HCT116 (cell line): ENCODE data around the gene CDH4. TPM values are rescaled to one million over a fixed set of nuclear protein-coding genes. Genes with fewer than 3 reads are reported as not detected.

ENCODE experiments used
- ATAC-seq: fragments of 200-7000 bp; cut with Tn5 transposase; 2 replicates; pipeline ENCODE4 v1.9.1; 2020; ENCODE audit warnings: mild to moderate bottlenecking, moderate library complexity
- BruUV-seq: library from RNA; stranded (reverse); fragments of 400-500 nt; replicated peaks from 2 replicates; lab custom pipeline; 2021; lab: Mats Ljungman, UMichigan
- CTCF ChIA-PET: fragments of 300-600 bp; sonication (Branson Sonifier 250); formaldehyde crosslinking; loops from one replicate; lab custom pipeline; 2021; ENCODE audit warnings: antibody characterized with exemption; lab: Charles Lee
- POLR2A ChIA-PET: fragments of 300-600, 350-600 bp; sonication (Branson Sonifier 250); formaldehyde crosslinking; loops from one replicate; lab custom pipeline; 2021; ENCODE audit warnings: antibody characterized with exemption; lab: Charles Lee
- RAD21 ChIA-PET, 2 experiments: fragments of 300-600 bp; sonication (Branson Sonifier 250); formaldehyde crosslinking; loops; one replicate each; lab custom pipeline; 2023; ENCODE audit warnings: low total read pairs in 2 of 2; ENCODE audit not compliant: uncharacterized antibody in 2 of 2, unreplicated experiment in 2 of 2, low non-redundant PET in 1 of 2; lab: Charles Lee
- DNase-seq: peaks from one replicate; pipeline ENCODE4 v3.0.0-alpha.2; 2010; ENCODE audit warnings: low read depth, low spot score
- H2AFZ ChIP-seq: fragments of 200-600 bp; shearing (Covaris generic), sonication (generic); 2 replicates; pipeline ENCODE4 v1.6.1; 2017; ENCODE audit warnings: low read depth, mixed run types, mixed read lengths, antibody characterized with exemption, low read length; ENCODE audit not compliant: poor library complexity, severe bottlenecking
- H3K27ac ChIP-seq: 2 replicates; pipeline ENCODE4 v1.5.1; 2012; ENCODE audit warnings: low read depth, low read length
- H3K27me3 ChIP-seq: fragments of 200-600 bp; sonication (generic); 2 replicates; pipeline ENCODE4 v1.6.1; 2016; ENCODE audit warnings: mixed run types, low read length, mixed read lengths; ENCODE audit not compliant: insufficient read depth
- H3K36me3 ChIP-seq, 2 experiments: fragments of 200-500 bp in 1 of 2; fragments of 200-600 bp in 1 of 2; sonication (Bioruptor generic) in 1 of 2; sonication (generic) in 1 of 2; 2 replicates each; pipeline versions ENCODE4 v1.5.1 to v1.6.1; 2014 to 2016; ENCODE audit warnings: low read length in 2 of 2, inconsistent platforms in 1 of 2, mixed read lengths in 1 of 2, mixed run types in 1 of 2; ENCODE audit not compliant: insufficient read depth in 2 of 2, control insufficient read depth in 1 of 2
- H3K4me1 ChIP-seq, 2 experiments: fragments of 200-600 bp in 1 of 2; sonication (generic) in 1 of 2; 2 replicates each; pipeline versions ENCODE4 v1.5.1 to v1.6.1; 2012 to 2017; ENCODE audit warnings: low read length in 2 of 2, inconsistent platforms in 1 of 2, mild to moderate bottlenecking in 1 of 2, mixed read lengths in 1 of 2, mixed run types in 1 of 2, moderate library complexity in 1 of 2; ENCODE audit not compliant: insufficient read depth in 2 of 2, control insufficient read depth in 1 of 2
- H3K4me2 ChIP-seq: fragments of 200-600 bp; sonication (generic); 2 replicates; pipeline ENCODE4 v1.6.1; 2017; ENCODE audit warnings: mixed run types, low read length, mixed read lengths
- H3K4me3 ChIP-seq, 2 experiments: fragments of 200-600 bp in 1 of 2; sonication (generic) in 1 of 2; replicated peaks in 1 of 2; 2 replicates each; pipeline ENCODE4 v1.5.1; 2011 to 2016; ENCODE audit warnings: low read length in 2 of 2, control low read depth in 1 of 2, low read depth in 1 of 2, mild to moderate bottlenecking in 1 of 2, mixed read lengths in 1 of 2, mixed run types in 1 of 2
- H3K79me2 ChIP-seq: fragments of 200-600 bp; sonication (generic); 2 replicates; pipeline ENCODE4 v1.6.1; 2017; ENCODE audit warnings: mild to moderate bottlenecking, mixed run types, low read length, moderate library complexity, mixed read lengths; ENCODE audit not compliant: insufficient read depth
- H3K9ac ChIP-seq: fragments of 200-600 bp; sonication (generic); 2 replicates; pipeline ENCODE4 v1.6.1; 2016; ENCODE audit warnings: low read length, mixed read lengths
- H3K9me2 ChIP-seq: fragments of 200-600 bp; sonication (generic), shearing (Covaris generic); 2 replicates; pipeline ENCODE4 v1.6.1; 2017; ENCODE audit warnings: mixed run types, mild to moderate bottlenecking, moderate library complexity; ENCODE audit not compliant: insufficient read depth
- H3K9me3 ChIP-seq, 2 experiments: fragments of 200-500 bp in 1 of 2; fragments of 200-600 bp in 1 of 2; sonication (Bioruptor generic) in 1 of 2; sonication (generic) in 1 of 2; 2 replicates each; pipeline ENCODE4 v1.6.1; 2014 to 2017; ENCODE audit warnings: low read length in 2 of 2, mixed read lengths in 2 of 2, inconsistent platforms in 1 of 2, low read depth in 1 of 2, mild to moderate bottlenecking in 1 of 2, mixed run types in 1 of 2, moderate library complexity in 1 of 2; ENCODE audit not compliant: control insufficient read depth in 1 of 2, insufficient read depth in 1 of 2
- H4K20me1 ChIP-seq: fragments of 200-600 bp; sonication (generic), shearing (Covaris generic); 2 replicates; pipeline ENCODE4 v1.6.1; 2017; ENCODE audit warnings: mixed run types, mild to moderate bottlenecking, moderate library complexity; ENCODE audit not compliant: insufficient read depth
- CBX3 ChIP-seq: IDR thresholded peaks from 2 replicates; pipeline ENCODE4 v1.6.1; 2012; ENCODE audit warnings: low read depth
- CTCF ChIP-seq, 3 experiments: fragments of 200-600 bp in 1 of 3; sonication (generic) in 1 of 3; IDR thresholded peaks in 2 of 3; conservative IDR thresholded peaks in 1 of 3; 2 replicates each; pipeline ENCODE4 v1.5.1; 2012 to 2017; ENCODE audit warnings: low read depth in 2 of 3, low read length in 2 of 3, antibody characterized with exemption in 1 of 3, borderline replicate concordance in 1 of 3, control low read depth in 1 of 3, mild to moderate bottlenecking in 1 of 3, mixed read lengths in 1 of 3, mixed run types in 1 of 3, moderate library complexity in 1 of 3; ENCODE audit not compliant: insufficient read depth in 1 of 3
- JUND ChIP-seq: IDR thresholded peaks from 2 replicates; pipeline ENCODE4 v1.6.1; 2012
- POLR2AphosphoS5 ChIP-seq: IDR thresholded peaks from 2 replicates; pipeline ENCODE4 v1.6.1; 2011; ENCODE audit warnings: mild to moderate bottlenecking, low read depth, low read length, moderate library complexity
- REST ChIP-seq: IDR thresholded peaks from 2 replicates; pipeline ENCODE4 v1.6.1; 2012; ENCODE audit warnings: low read depth
- SP1 ChIP-seq: IDR thresholded peaks from 2 replicates; pipeline ENCODE4 v1.6.1; 2012; ENCODE audit warnings: low read depth
- YY1 ChIP-seq: IDR thresholded peaks from 2 replicates; pipeline ENCODE4 v1.6.1; 2011; ENCODE audit warnings: low read length, low read depth, moderate library complexity, mild to moderate bottlenecking; ENCODE audit not compliant: insufficient replicate concordance; ENCODE audit errors: extremely low read depth
- ZBTB33 ChIP-seq: IDR thresholded peaks from 2 replicates; pipeline ENCODE4 v1.6.1; 2011; ENCODE audit warnings: mild to moderate bottlenecking, low read length, moderate library complexity; ENCODE audit not compliant: insufficient replicate concordance; ENCODE audit errors: extremely low read depth
- ZFX ChIP-seq: fragments of 450-650 bp; IDR thresholded peaks from 2 replicates; pipeline ENCODE4 v1.6.1; 2017
- ZNF274 ChIP-seq: fragments of 200-500 bp; sonication (Bioruptor generic); IDR thresholded peaks from 2 replicates; pipeline ENCODE4 v1.6.1; 2014; ENCODE audit warnings: mild to moderate bottlenecking, low read depth, low read length, inconsistent platforms
- intact Hi-C: fragments of 100-400 bp; cut with micrococcal nuclease; formaldehyde crosslinking; loops from 2 replicates; pipeline ENCODE4 v1.10.0; 2022
- total RNA-seq: library from RNA; stranded (reverse); gene quantifications from one replicate; pipeline ENCODE4 v1.2.1, GENCODE V29; 2021; ENCODE audit not compliant: unreplicated experiment

The CDH4 gene
- total RNA-seq, 1 experiment from 2014 or later, result not detected

GRCh38 chr20:61655591-61655990 lies 403.5 kb downstream of the CDH4 start:
- no peak overlapping the region for H3K4me2 ChIP-seq
- H4K20me1 ChIP-seq, result no peaks in the 10 kb centered on the region
- no peak overlapping the region for H2AFZ ChIP-seq
- H3K4me3 ChIP-seq, result no peak overlapping the region
- no peaks in the 10 kb centered on the region for H3K36me3 ChIP-seq
- POLR2A ChIA-PET, result no interaction called here
- no peaks in the 10 kb centered on the region for H3K4me1 ChIP-seq
- no peaks in the 10 kb centered on the region for H3K9me2 ChIP-seq
- no peak for ATAC-seq
- CTCF ChIA-PET, result no interaction called here
- no peak overlapping the region for H3K9ac ChIP-seq
- no peaks in the 10 kb centered on the region for H3K9me3 ChIP-seq
- RAD21 ChIA-PET, result no interaction called here
- H3K79me2 ChIP-seq, result no peaks in the 10 kb centered on the region
- H3K27me3 ChIP-seq, result 0 out of 2 replicates have a peak, but pooled peaks cover 6% of the 10 kb centered on the region
- H3K27ac ChIP-seq, result no peak overlapping the region
- no peak for DNase-seq
- intact Hi-C loops, result no loop called here
- BruUV-seq, result no TSS peak
- no peak for TF ChIP-seq YY1
- no peak for TF ChIP-seq SP1
- TF ChIP-seq REST, result no peak
- TF ChIP-seq CTCF (IDR thresholded peaks at IDR 0.05 in 2 of 3, conservative IDR thresholded peaks at IDR 0.05 in 1 of 3; ENCODE audit: borderline replicate concordance in 1 of 3, insufficient read depth in 1 of 3, low read depth in 2 of 3, low read length in 2 of 3), result no peak
- no peak for TF ChIP-seq ZNF274
- TF ChIP-seq POLR2AphosphoS5, result no peak
- TF ChIP-seq CBX3, result no peak
- TF ChIP-seq ZFX, result no peak
- TF ChIP-seq JUND, result no peak
- TF ChIP-seq ZBTB33, result no peak
